HG03457 (cell line): ENCODE measurements around the gene MYH9.

Experiments
- ATAC-seq: cut with Tn5 transposase; IDR thresholded peaks from one replicate; pipeline ENCODE4 v1.9.1; 2021; ENCODE audit warnings: moderate number of reproducible peaks; ENCODE audit not compliant: unreplicated experiment

Gene MYH9

GRCh38 chr22:36319595-36320497 is 67.9 kb downstream of the MYH9 start:
- no peak for ATAC-seq

GRCh38 chr22:36318442-36318841 is 69.3 kb downstream of the MYH9 start:
- ATAC-seq = no peak

- ATAC-seq = no peak
These were observed 70.0 kb downstream of the MYH9 start for GRCh38 chr22:36317658-36318271.

GRCh38 chr22:36316419-36316818 is 71.3 kb downstream of the MYH9 start:
- ATAC-seq = no peak

- ATAC-seq = no peak
These were observed 72.4 kb downstream of the MYH9 start for GRCh38 chr22:36315325-36315724.

GRCh38 chr22:36311386-36312085 is 76.2 kb downstream of the MYH9 start:
- ATAC-seq = no peak

GRCh38 chr22:36308880-36309279 is 78.9 kb downstream of the MYH9 start:
- ATAC-seq = no peak

- no peak for ATAC-seq
These were observed 81.5 kb downstream of the MYH9 start for GRCh38 chr22:36306227-36306626.

- ATAC-seq = no peak
These were observed 82.0 kb downstream of the MYH9 start for GRCh38 chr22:36305813-36306212.

GRCh38 chr22:36304429-36304828 is 83.3 kb downstream of the MYH9 start:
- no peak for ATAC-seq

- ATAC-seq = no peak
These were observed 83.9 kb downstream of the MYH9 start for GRCh38 chr22:36303874-36304273.

GRCh38 chr22:36303115-36303467 is 84.7 kb downstream of the MYH9 start:
- no peak for ATAC-seq

GRCh38 chr22:36302439-36303114 is 85.2 kb downstream of the MYH9 start:
- ATAC-seq = no peak

- ATAC-seq = no peak
These were observed 85.9 kb downstream of the MYH9 start for GRCh38 chr22:36301851-36302250.

- ATAC-seq = no peak
These were observed 86.4 kb downstream of the MYH9 start for GRCh38 chr22:36301384-36301828.

GRCh38 chr22:36300396-36301212 is 87.2 kb downstream of the MYH9 start:
- ATAC-seq = no peak

- ATAC-seq = no peak
These were observed 87.9 kb downstream of the MYH9 start for GRCh38 chr22:36299911-36300310.

GRCh38 chr22:36299295-36299694 is 88.5 kb downstream of the MYH9 start:
- ATAC-seq = no peak

- ATAC-seq = no peak
These were observed 89.2 kb downstream of the MYH9 start for GRCh38 chr22:36298601-36299000.

GRCh38 chr22:36298118-36298517 is 89.6 kb downstream of the MYH9 start:
- no peak for ATAC-seq
